Endodermal cell (in vitro differentiated cells): ENCODE data around the gene IL6R. TPM values are rescaled to one million over a fixed set of nuclear protein-coding genes. Genes with fewer than 3 reads are reported as not detected.

Source experiments
- DNase-seq: peaks from one replicate; pipeline ENCODE4 v3.0.0-alpha.2; 2017
- H3K27ac ChIP-seq: 2 replicates; pipeline ENCODE4 v1.5.1; 2013; ENCODE audit warnings: mild to moderate bottlenecking, low read depth, low read length, moderate library complexity
- H3K27me3 ChIP-seq: 2 replicates; pipeline ENCODE4 v1.6.1; 2013; ENCODE audit warnings: mild to moderate bottlenecking, low read length, moderate library complexity; ENCODE audit not compliant: insufficient read depth, control insufficient read depth, poor library complexity, severe bottlenecking
- H3K36me3 ChIP-seq: 2 replicates; pipeline ENCODE4 v1.7.0; 2013; ENCODE audit warnings: mild to moderate bottlenecking, low read length, moderate library complexity; ENCODE audit not compliant: control insufficient read depth, insufficient read depth
- H3K4me1 ChIP-seq: one replicate; pipeline ENCODE4 v1.7.0; 2013; ENCODE audit warnings: low read length; ENCODE audit not compliant: control insufficient read depth, insufficient read depth
- H3K4me3 ChIP-seq: 2 replicates; pipeline ENCODE4 v1.5.1; 2013; ENCODE audit warnings: mild to moderate bottlenecking, low read length, moderate library complexity
- H3K9ac ChIP-seq: 2 replicates; pipeline ENCODE4 v1.6.1; 2013; ENCODE audit warnings: mild to moderate bottlenecking, low read length, moderate library complexity; ENCODE audit not compliant: poor library complexity, severe bottlenecking; ENCODE audit errors: extremely low read depth
- H3K9me3 ChIP-seq: 2 replicates; pipeline ENCODE4 v1.6.1; 2013; ENCODE audit warnings: mild to moderate bottlenecking, low read length, moderate library complexity; ENCODE audit not compliant: control insufficient read depth
- H3K27ac Mint-ChIP-seq: 2 replicates; pipeline ENCODE4 v1.8.0; 2020; ENCODE audit warnings: mixed read lengths
- H3K27me3 Mint-ChIP-seq: 2 replicates; pipeline ENCODE4 v1.8.0; 2021; ENCODE audit warnings: mild to moderate bottlenecking, mixed read lengths; ENCODE audit not compliant: insufficient read depth
- H3K36me3 Mint-ChIP-seq: 2 replicates; pipeline ENCODE4 v1.8.0; 2020; ENCODE audit warnings: low read depth, mixed read lengths
- H3K4me1 Mint-ChIP-seq: 2 replicates; pipeline ENCODE4 v1.8.0; 2020; ENCODE audit warnings: mixed read lengths
- H3K4me3 Mint-ChIP-seq: 2 replicates; pipeline ENCODE4 v1.8.0; 2020; ENCODE audit warnings: mild to moderate bottlenecking, moderate library complexity, mixed read lengths
- H3K9me3 Mint-ChIP-seq: 2 replicates; pipeline ENCODE4 v1.8.0; 2020; ENCODE audit warnings: mild to moderate bottlenecking, mixed read lengths
- CTCF ChIP-seq: fragments of 200-600 bp; sonication (generic); conservative IDR thresholded peaks from 2 replicates; pipeline ENCODE4 v1.5.0; 2021; ENCODE audit warnings: antibody characterized with exemption, mild to moderate bottlenecking
- WGBS, 2 experiments: methylation state at CpG; one replicate each; pipeline versions ENCODE4 v1.1.5 to v1.1.7; 2013; ENCODE audit warnings: missing lambda C conversion rate in 2 of 2, mixed read lengths in 1 of 2; ENCODE audit not compliant: insufficient coverage in 1 of 2, insufficient read length in 1 of 2; 5-methylcytosine and 5-hydroxymethylcytosine counted together
- total RNA-seq, 2 donors: library from RNA; stranded (reverse); fragmentation: NEBNext Ultra II Directional in 1 of 2; extraction: Animal tissue kit (Norgen Biotek cat#: 25700) in 1 of 2; gene quantifications; 2 replicates in 1 of 2; 3 replicates in 1 of 2; pipeline ENCODE4 v1.2.1, GENCODE V29; 2021

The IL6R gene
- total RNA-seq, 2 donors from 2014 or later, result 0.77 to 1.0 TPM

GRCh38 chr1:154503898-154504297 lies 98.8 kb downstream of the IL6R start:
- no peaks in the 10 kb centered on the region for H3K36me3 ChIP-seq
- H3K9me3 Mint-ChIP-seq, result peaks cover 18% of the 10 kb centered on the region
- no peak overlapping the region for H3K9ac ChIP-seq
- H3K4me3 ChIP-seq, result no peak overlapping the region
- H3K27me3 ChIP-seq, result peaks cover 92% of the 10 kb centered on the region
- no peak overlapping the region for H3K27ac Mint-ChIP-seq
- no peak for TF ChIP-seq CTCF
- peaks cover 90% of the 10 kb centered on the region for H3K27me3 Mint-ChIP-seq
- 94 to 100% methylated on average over 2 to 3 of the region's 5 CpGs for WGBS, 2 experiments
- H3K4me1 Mint-ChIP-seq, result no peaks in the 10 kb centered on the region
- peaks cover 8% of the 10 kb centered on the region for H3K9me3 ChIP-seq
- no peak for DNase-seq
- H3K4me1 ChIP-seq, result no peaks in the 10 kb centered on the region
- H3K4me3 Mint-ChIP-seq, result no peak overlapping the region
- H3K36me3 Mint-ChIP-seq, result no peaks in the 10 kb centered on the region
- H3K27ac ChIP-seq, result no peak overlapping the region

GRCh38 chr1:154512760-154513159 lies 107.6 kb downstream of the IL6R start:
- no peak overlapping the region for H3K4me3 ChIP-seq
- H3K27ac Mint-ChIP-seq, result no peak overlapping the region
- H3K9me3 ChIP-seq, result no peaks in the 10 kb centered on the region
- DNase-seq, result no peak
- H3K4me1 ChIP-seq, result no peaks in the 10 kb centered on the region
- peaks cover 14% of the 10 kb centered on the region for H3K27me3 ChIP-seq
- H3K36me3 Mint-ChIP-seq, result no peaks in the 10 kb centered on the region
- H3K36me3 ChIP-seq, result no peaks in the 10 kb centered on the region
- no peak overlapping the region for H3K4me3 Mint-ChIP-seq
- no peaks in the 10 kb centered on the region for H3K4me1 Mint-ChIP-seq
- no peak overlapping the region for H3K9ac ChIP-seq
- peaks cover 30% of the 10 kb centered on the region for H3K27me3 Mint-ChIP-seq
- 92 to 97% methylated on average over 3 of the region's 3 CpGs for WGBS, 2 experiments
- no peaks in the 10 kb centered on the region for H3K9me3 Mint-ChIP-seq
- no peak overlapping the region for H3K27ac ChIP-seq
- TF ChIP-seq CTCF, result no peak

GRCh38 chr1:154514066-154514553 lies 109.0 kb downstream of the IL6R start:
- H3K9me3 ChIP-seq, result no peaks in the 10 kb centered on the region
- peaks cover 6% of the 10 kb centered on the region for H3K27me3 ChIP-seq
- no peak for DNase-seq
- H3K4me3 ChIP-seq, result no peak overlapping the region
- no peak overlapping the region for H3K9ac ChIP-seq
- 84 to 92% methylated on average over 3 to 7 of the region's 7 CpGs for WGBS, 2 experiments
- no peaks in the 10 kb centered on the region for H3K36me3 ChIP-seq
- TF ChIP-seq CTCF, result no peak
- Mint-ChIP-seq H3K4me3 (no peak overlapping the region), H3K36me3 (no peaks in the 10 kb centered on the region), H3K9me3 (no peaks in the 10 kb centered on the region), H3K27ac (no peak overlapping the region), H3K27me3 (peaks cover 19% of the 10 kb centered on the region), H3K4me1 (no peaks in the 10 kb centered on the region)
- H3K27ac ChIP-seq, result no peak overlapping the region
- no peaks in the 10 kb centered on the region for H3K4me1 ChIP-seq
